Measurements from ENCODE around the gene ANO1.

DNA sequence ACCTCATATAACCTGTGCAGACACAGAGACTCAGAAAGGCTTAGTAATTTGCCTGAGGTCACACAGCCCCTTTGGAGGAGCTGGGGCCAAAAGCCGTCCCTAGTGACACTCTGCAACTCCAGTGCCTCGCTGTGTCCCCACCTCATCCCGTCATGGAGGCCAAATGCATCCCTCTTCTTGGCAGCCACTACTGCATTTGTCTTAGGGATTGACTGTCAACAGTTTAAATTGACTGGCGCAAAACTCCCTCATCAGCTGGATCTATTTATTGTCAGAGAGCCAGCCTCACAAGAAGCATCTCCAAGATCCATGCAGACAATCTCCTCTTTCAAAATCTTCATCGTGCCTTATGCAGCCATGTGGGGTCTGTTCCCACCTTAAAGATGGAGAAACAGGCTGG lies 35.7 kb downstream of the ANO1 start:
- TF ChIP-seq, protein P1, sequence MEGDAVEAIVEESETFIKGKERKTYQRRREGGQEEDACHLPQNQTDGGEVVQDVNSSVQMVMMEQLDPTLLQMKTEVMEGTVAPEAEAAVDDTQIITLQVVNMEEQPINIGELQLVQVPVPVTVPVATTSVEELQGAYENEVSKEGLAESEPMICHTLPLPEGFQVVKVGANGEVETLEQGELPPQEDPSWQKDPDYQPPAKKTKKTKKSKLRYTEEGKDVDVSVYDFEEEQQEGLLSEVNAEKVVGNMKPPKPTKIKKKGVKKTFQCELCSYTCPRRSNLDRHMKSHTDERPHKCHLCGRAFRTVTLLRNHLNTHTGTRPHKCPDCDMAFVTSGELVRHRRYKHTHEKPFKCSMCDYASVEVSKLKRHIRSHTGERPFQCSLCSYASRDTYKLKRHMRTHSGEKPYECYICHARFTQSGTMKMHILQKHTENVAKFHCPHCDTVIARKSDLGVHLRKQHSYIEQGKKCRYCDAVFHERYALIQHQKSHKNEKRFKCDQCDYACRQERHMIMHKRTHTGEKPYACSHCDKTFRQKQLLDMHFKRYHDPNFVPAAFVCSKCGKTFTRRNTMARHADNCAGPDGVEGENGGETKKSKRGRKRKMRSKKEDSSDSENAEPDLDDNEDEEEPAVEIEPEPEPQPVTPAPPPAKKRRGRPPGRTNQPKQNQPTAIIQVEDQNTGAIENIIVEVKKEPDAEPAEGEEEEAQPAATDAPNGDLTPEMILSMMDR (IDR thresholded peaks at IDR 0.05) = no peak
- TF ChIP-seq POLR2A (IDR thresholded peaks at IDR 0.05) = no peak

Data from breast epithelium (tissue), 3 donors.